Mucosa of descending colon (tissue), 3 donors: ENCODE results near the gene ESR2. TPM values are rescaled to one million over a fixed set of nuclear protein-coding genes. Genes with fewer than 3 reads are reported as not detected.

Experiments used
- ATAC-seq: fragments of 200-7000 bp; cut with Tn5 transposase; one replicate; pipeline ENCODE4 v1.9.1; 2020; ENCODE audit warnings: mild to moderate bottlenecking, moderate library complexity
- DNase-seq, 3 donors: peaks; one replicate each; pipeline ENCODE4 v3.0.0-alpha.2; 2020
- H3K36me3 ChIP-seq: fragments of 200-600 bp; one replicate; pipeline ENCODE4 v1.8.0; 2021; ENCODE audit warnings: low read depth, mild to moderate bottlenecking
- H3K4me1 ChIP-seq: fragments of 200-600 bp; one replicate; pipeline ENCODE4 v1.8.0; 2021; ENCODE audit warnings: low read depth, mild to moderate bottlenecking
- H3K4me3 ChIP-seq: fragments of 200-600 bp; one replicate; pipeline ENCODE4 v1.8.0; 2021; ENCODE audit warnings: mild to moderate bottlenecking
- H3K9me3 ChIP-seq: fragments of 200-600 bp; one replicate; pipeline ENCODE4 v1.8.0; 2021; ENCODE audit warnings: mild to moderate bottlenecking
- intact Hi-C, 2 donors: fragments of 100-400 bp; cut with DNase I in 1 of 2; cut with micrococcal nuclease in 1 of 2; formaldehyde crosslinking; loops; one replicate each; pipeline versions ENCODE4 v1.11.0 to v1.11.1; 2022; cut with DNase I, micrococcal nuclease
- total RNA-seq, 3 donors: library from RNA; stranded (reverse); fragmentation: NEBNext Ultra II Directional in 2 of 3; extraction: Animal tissue kit (Norgen Biotek cat#: 25700) in 2 of 3; gene quantifications; one replicate each; pipeline versions ENCODE4 v1.2.1 to v1.2.4, GENCODE V29; 2021 to 2023
- TF ChIP-seq, protein P1 (sequence below): fragments of 200-600 bp; IDR thresholded peaks from one replicate; pipeline ENCODE4 v1.8.0; 2022; ENCODE audit warnings: antibody characterized with exemption, mild to moderate bottlenecking
- donor health status: DM: no; HTN: no; CAD: no; lungs with moderate emphysema.
- donor health status: DM: no; HTN: no; CAD: no.
- donor health status: DM: no; HTN: yes; CAD: no.

ESR2 gene
- total RNA-seq, 3 donors from 2014 or later, result 0.32 to 0.60 (median 0.41) TPM

DNA sequence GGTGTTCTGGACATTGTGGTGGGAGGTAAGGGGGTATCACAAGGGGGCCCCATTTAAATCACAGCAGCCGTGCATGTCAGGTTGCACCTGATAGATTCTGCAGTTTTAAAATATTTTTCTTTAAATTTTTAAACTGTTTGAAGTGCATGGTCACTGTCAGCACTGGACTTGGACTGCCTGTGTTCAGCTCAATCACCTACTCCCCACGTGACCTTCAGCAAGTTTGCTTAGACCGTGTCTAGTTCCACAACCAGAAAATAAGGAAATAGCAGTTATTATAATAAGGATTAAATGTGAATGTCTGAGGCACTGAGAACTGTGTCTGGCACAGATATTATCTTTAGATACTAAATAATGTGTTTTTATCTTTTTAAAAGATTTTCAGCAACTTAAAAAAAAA is 64.7 kb downstream of the ESR2 start:
- intact Hi-C loops, result no loop called here
- H3K36me3 ChIP-seq, result no peaks in the 10 kb centered on the region
- H3K9me3 ChIP-seq, result no peaks in the 10 kb centered on the region
- DNase-seq, result no peak
- no peak overlapping the region for H3K4me3 ChIP-seq
- no peak for ATAC-seq
- no peaks in the 10 kb centered on the region for H3K4me1 ChIP-seq
- TF ChIP-seq, protein P1, sequence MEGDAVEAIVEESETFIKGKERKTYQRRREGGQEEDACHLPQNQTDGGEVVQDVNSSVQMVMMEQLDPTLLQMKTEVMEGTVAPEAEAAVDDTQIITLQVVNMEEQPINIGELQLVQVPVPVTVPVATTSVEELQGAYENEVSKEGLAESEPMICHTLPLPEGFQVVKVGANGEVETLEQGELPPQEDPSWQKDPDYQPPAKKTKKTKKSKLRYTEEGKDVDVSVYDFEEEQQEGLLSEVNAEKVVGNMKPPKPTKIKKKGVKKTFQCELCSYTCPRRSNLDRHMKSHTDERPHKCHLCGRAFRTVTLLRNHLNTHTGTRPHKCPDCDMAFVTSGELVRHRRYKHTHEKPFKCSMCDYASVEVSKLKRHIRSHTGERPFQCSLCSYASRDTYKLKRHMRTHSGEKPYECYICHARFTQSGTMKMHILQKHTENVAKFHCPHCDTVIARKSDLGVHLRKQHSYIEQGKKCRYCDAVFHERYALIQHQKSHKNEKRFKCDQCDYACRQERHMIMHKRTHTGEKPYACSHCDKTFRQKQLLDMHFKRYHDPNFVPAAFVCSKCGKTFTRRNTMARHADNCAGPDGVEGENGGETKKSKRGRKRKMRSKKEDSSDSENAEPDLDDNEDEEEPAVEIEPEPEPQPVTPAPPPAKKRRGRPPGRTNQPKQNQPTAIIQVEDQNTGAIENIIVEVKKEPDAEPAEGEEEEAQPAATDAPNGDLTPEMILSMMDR, result no peak

DNA sequence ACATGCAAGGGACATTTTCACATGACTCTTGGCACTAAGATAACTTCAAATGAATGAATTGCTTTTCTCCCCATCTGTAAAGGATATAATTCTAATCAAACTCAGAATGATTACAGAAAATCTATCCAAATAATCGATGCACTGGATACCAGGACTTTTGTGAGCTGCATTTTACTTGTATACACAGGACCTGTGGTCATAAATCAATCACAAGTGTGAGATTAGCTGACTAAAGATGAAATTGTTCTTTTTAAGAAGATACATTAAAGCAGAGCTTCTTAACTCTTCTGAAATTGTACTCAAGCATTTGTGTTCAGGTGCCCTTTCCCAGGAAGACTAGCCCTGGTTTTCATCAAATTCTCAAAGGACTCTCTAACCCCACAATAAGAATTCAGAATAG is 66.3 kb downstream of the ESR2 start:
- TF ChIP-seq, protein P1, result no peak
- Histone ChIP-seq H3K4me3 (no peak overlapping the region), H3K36me3 (no peaks in the 10 kb centered on the region), H3K9me3 (no peaks in the 10 kb centered on the region), H3K4me1 (no peaks in the 10 kb centered on the region)
- DNase-seq, result no peak
- no peak for ATAC-seq
- intact Hi-C loops, result no loop called here

DNA sequence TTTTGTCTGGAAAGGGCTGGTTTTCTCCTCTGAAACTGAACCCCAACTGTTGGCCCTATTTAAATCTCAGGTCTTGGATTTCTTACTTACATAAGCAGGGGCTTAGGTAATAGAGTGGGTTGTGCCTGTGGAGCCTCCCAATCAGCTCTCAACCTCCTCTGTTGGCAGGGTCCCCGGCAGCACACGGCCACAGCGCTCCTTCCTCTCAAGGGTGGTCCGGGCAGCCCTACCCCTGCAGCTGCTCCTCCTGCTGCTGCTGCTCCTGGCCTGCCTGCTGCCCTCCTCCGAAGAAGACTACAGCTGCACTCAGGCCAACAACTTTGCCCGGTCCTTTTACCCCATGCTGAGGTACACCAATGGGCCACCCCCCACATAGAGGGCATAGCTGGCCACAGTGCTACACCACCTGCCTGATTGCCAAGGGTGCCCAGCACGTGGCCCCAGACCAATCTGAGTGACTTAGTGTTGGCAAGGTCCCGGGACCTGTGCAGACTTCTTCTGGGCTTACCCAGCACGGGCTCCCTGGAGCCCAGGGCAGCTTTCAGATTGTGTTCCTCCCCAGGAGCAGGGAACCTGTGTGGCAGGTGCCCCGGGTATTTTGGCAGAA is 68.9 kb downstream of the ESR2 start:
- H3K9me3 ChIP-seq, result no peaks in the 10 kb centered on the region
- H3K4me3 ChIP-seq, result no peak overlapping the region
- intact Hi-C loops, result no loop called here
- H3K36me3 ChIP-seq, result peaks cover 5% of the 10 kb centered on the region
- TF ChIP-seq, protein P1, result no peak
- ATAC-seq, result no peak
- no peak for DNase-seq
- no peaks in the 10 kb centered on the region for H3K4me1 ChIP-seq

DNA sequence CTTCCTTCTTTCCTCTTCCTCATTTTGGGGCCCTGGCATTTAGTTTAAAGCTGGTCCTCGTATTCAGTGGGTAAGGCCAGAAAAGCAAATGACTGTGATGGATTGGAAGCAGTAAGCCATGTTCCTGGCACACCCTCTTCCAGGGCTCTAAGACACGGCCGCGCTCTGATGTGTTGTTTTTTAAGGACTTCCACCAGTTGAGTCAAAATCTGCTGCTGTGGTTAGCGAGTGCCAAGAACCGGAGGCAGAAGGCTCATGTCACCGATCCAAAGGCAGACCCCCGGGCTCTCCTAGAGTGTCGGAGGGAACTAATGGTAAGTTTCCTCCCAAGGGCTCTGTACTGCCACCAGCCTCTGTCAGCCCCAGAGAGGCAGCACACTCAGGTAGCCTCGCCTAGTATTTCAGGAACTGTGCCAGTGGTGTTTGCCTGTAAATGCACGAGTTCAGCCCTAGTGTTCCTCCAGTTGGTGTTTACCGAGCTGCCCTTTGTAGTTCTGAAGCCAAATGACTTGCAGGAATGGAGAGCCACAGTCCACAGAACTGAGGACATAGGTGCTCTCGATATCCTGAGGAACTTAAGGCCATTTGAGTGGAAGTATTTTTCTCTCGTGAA is 72.7 kb downstream of the ESR2 start:
- Histone ChIP-seq H3K4me1 (no peaks in the 10 kb centered on the region), H3K9me3 (no peaks in the 10 kb centered on the region), H3K36me3 (peaks cover 5% of the 10 kb centered on the region), H3K4me3 (no peak overlapping the region)
- TF ChIP-seq, protein P1, result no peak
- intact Hi-C loops, result no loop called here
- ATAC-seq (no peak), DNase-seq (no peak)

DNA sequence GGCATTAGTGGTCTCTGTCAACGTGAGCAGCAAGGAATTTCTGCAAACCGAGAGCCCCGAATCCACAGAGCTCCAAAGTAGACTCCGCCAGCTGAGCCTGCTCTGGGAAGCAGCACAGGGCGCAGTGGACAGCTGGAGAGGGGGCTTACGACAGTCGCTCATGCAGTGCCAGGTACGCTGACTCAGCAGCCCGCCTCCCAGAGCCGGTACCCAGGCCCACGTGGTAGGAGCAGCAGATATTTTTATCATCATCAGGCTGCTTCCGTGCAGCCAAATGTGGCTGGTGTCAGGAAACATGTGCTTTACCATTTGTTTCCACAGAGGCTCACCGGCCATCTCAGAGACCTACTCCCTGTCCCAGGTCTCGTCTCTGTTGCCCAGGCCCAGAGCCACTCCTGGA is 73.7 kb downstream of the ESR2 start:
- no peaks in the 10 kb centered on the region for H3K4me1 ChIP-seq
- H3K36me3 ChIP-seq, result peaks cover 5% of the 10 kb centered on the region
- no peak for DNase-seq
- no peak overlapping the region for H3K4me3 ChIP-seq
- no peaks in the 10 kb centered on the region for H3K9me3 ChIP-seq
- ATAC-seq, result peak; percentile 16
- intact Hi-C loops, result no loop called here
- TF ChIP-seq, protein P1, result no peak
